Measurements from ENCODE around the gene ZFHX3. TPM values are rescaled to one million over a fixed set of nuclear protein-coding genes. Genes with fewer than 3 reads are reported as not detected.
"Not testable (repeated sequence)": the region's sequence is repeated elsewhere in the genome, so short reads cannot be mapped to it uniquely, and the experiment has no call there.

ZFHX3 gene
- total RNA-seq, 2 donors from 2014 or later = 9.2 to 18.9 TPM

DNA sequence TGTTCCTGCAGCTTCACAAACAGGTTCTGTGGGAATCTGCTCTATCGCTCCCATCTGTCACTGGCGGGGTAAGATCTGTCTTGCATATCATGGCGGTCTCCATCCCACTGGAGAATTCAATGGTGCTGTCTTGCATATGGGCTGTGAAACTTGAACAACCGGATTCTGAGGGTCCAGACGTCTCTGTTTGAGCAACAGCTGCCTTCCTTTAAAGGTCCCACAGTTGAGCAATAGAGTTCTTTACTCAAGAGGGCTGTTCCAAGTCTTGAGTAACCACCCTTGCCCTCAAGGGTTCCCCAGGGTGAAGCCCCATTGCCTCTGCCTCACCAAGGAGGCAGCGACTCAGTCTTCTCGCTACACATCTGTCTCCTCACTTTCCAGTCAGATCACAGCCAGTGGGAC, 50.8 kb downstream of the ZFHX3 start:
- TF ChIP-seq, protein P1, sequence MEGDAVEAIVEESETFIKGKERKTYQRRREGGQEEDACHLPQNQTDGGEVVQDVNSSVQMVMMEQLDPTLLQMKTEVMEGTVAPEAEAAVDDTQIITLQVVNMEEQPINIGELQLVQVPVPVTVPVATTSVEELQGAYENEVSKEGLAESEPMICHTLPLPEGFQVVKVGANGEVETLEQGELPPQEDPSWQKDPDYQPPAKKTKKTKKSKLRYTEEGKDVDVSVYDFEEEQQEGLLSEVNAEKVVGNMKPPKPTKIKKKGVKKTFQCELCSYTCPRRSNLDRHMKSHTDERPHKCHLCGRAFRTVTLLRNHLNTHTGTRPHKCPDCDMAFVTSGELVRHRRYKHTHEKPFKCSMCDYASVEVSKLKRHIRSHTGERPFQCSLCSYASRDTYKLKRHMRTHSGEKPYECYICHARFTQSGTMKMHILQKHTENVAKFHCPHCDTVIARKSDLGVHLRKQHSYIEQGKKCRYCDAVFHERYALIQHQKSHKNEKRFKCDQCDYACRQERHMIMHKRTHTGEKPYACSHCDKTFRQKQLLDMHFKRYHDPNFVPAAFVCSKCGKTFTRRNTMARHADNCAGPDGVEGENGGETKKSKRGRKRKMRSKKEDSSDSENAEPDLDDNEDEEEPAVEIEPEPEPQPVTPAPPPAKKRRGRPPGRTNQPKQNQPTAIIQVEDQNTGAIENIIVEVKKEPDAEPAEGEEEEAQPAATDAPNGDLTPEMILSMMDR (IDR thresholded peaks at IDR 0.05) = no peak
- DNase-seq (ENCODE audit: low spot score) = no peak
- H3K36me3 ChIP-seq = no peaks in the 10 kb centered on the region
- H3K27me3 ChIP-seq = no peaks in the 10 kb centered on the region
- H3K4me3 ChIP-seq = no peak overlapping the region
- peaks cover 0 to 7% of the 10 kb centered on the region in 2 donors for H3K9me3 ChIP-seq
- peaks cover 0 to 26% of the 10 kb centered on the region in 2 donors for H3K4me1 ChIP-seq
- peak overlapping the region in 1 of 2 donors; percentile 40 for H3K27ac ChIP-seq

DNA sequence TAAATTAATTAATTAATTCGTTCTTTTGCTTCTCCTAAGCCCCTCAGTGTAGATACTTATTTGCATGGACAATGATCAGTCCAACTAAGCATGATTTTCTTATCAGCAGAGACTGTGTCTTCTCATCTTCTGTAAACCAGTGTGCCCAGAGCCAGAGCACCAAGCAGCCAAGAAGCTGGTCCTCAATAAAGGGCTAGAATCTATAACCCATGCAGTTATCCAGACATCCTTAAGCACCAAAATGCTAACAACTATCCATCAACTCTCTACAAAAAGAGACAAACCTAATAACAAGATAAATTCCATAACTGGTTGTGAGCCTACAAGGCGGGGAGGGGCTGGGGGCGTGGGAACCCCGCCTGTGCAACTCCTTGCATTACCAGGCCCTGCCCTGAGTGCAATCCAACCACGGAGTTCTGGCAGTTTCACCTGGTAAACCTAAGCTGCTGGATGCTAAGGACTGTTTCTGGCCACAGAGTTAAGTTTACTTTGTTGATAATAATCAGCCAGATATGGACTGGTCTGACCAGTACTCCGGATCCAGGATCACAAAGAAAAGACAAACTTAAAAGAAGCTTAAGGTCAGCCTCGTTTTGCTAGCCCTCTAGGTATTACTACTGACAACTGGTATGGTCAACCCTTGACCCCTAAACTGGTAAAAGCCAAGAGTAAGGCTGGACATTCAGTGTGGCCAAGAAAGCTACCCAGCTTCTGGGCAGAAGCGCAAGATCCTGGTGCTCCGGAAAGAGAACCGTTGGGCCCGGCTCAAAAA, 51.5 kb downstream of the ZFHX3 start:
- TF ChIP-seq, protein P1 (IDR thresholded peaks at IDR 0.05) = no peak
- Histone ChIP-seq H3K36me3 (no peaks in the 10 kb centered on the region), H3K9me3 (peaks cover 0 to 6% of the 10 kb centered on the region in 2 donors), H3K4me3 (no peak overlapping the region), H3K27me3 (no peaks in the 10 kb centered on the region), H3K27ac (peak overlapping the region in 1 of 2 donors; percentile 40), H3K4me1 (peaks cover 0 to 33% of the 10 kb centered on the region in 2 donors)
- DNase-seq (ENCODE audit: low spot score) = no peak

DNA sequence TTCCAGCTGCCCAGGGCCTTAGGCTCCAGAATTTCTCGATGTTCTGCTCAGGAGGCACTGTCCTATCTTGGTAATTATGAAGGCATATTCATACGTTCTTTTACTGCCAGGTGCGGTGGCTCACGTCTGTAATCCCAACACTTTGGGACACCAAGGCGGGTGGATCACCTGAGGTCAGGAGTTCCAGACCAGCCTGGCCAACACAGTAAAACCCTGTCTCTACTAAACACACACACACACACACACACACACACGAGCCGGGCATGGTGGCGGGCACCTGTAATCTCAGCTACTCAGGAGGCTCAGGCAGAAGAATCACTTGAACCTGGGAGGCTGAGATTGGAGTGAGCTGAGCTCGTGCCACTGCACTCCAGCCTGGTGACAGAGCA, 52.1 kb downstream of the ZFHX3 start:
- not testable (repeated sequence) for H3K27ac ChIP-seq; DNase-seq (ENCODE audit: low spot score); H3K36me3 ChIP-seq; H3K4me3 ChIP-seq; H3K9me3 ChIP-seq; H3K27me3 ChIP-seq
- H3K4me1 ChIP-seq = peaks cover 0 to 36% of the 10 kb centered on the region in 2 donors

DNA sequence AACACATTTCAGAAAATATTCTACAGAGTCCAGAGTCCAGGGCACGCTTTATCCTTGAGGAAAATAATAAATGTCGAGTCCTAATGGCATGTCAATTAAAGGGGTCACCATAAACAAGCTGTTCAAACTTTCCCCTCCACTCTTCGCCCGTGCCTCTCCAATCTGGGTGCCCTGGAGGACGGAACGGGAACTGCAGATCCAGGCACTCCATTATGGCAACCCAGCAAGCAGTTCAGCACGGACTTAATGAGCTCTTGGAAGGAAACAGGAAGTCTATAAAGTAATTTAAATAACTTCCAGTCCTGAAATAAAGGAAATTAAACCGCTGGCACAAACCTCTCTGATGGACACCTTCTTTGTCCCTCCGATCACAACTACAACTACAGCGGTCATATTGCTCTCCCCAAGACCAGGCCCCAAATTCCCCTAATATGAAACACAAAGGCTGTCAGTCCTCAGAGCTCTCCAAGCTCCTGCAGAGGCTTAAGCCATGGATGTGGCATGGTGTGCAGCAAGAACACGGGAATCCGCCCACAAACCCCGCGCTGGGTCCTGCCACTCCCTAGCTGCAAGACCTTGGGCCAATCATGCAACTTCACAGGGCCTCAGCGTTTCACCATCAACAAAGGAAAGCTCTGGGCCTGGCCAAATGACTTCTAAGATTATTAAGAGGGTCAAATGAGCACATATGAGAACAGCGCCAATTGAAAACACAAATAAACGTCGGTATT, 52.6 kb downstream of the ZFHX3 start:
- TF ChIP-seq, protein P1 (IDR thresholded peaks at IDR 0.05) = peak in 1 of 2 donors; percentile 37
- Histone ChIP-seq H3K27ac (no peak overlapping the region), H3K36me3 (no peaks in the 10 kb centered on the region), H3K4me3 (no peak overlapping the region), H3K4me1 (peaks cover 0 to 40% of the 10 kb centered on the region in 2 donors), H3K9me3 (no peaks in the 10 kb centered on the region), H3K27me3 (no peaks in the 10 kb centered on the region)
- DNase-seq (ENCODE audit: low spot score) = no peak

DNA sequence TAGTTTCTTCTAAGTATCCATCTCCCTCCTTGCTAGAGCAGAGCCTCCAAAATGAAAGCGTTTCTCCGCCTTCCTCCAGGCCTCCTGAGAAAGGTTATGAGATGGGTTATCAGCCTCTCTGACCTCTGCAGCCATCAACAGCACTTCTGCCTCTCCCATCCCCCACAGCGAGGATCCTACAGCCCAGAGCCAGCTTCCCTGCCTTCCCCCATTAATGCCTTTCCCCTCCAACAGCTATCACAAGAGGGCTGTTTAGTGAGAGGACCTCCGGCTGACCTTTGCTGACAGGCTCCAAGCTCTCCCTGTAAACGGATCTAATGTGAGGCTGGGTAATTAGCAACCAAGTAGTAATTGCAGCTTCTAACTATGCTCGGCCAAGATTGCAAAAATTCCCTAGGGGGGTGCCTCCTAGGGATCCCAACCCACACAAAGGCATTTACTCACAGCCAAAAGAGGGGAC, 55.8 kb downstream of the ZFHX3 start:
- Histone ChIP-seq H3K9me3 (no peaks in the 10 kb centered on the region), H3K4me1 (peaks cover 0 to 54% of the 10 kb centered on the region in 2 donors), H3K4me3 (no peak overlapping the region), H3K27ac (peak overlapping the region; percentile 66 to 83), H3K36me3 (no peaks in the 10 kb centered on the region), H3K27me3 (no peaks in the 10 kb centered on the region)
- DNase-seq (ENCODE audit: low spot score) = no peak
- TF ChIP-seq, protein P1 (IDR thresholded peaks at IDR 0.05) = no peak

DNA sequence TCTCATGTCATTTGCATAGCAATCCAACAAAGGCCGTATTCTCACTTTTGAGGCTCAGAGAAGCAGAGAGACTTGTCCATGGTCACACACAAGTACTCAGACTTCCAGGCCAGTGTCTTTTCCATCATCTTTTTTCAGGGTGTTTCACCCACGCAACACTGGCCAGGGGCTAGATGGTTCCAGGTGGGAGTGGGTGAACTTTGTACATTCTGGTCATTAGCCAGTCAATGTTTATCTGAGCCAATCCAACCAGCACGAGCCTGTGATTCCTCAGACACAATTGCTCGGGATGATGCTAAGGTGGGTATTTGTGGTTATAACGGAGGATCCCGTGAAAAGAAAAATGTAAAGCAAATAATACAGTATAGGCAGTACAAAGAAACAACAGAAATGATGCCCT, 56.3 kb downstream of the ZFHX3 start:
- Histone ChIP-seq H3K27ac (peak overlapping the region; percentile 66 to 83), H3K9me3 (no peaks in the 10 kb centered on the region), H3K27me3 (no peaks in the 10 kb centered on the region), H3K4me1 (peaks cover 0 to 59% of the 10 kb centered on the region in 2 donors), H3K36me3 (no peaks in the 10 kb centered on the region), H3K4me3 (no peak overlapping the region)
- TF ChIP-seq, protein P1 (IDR thresholded peaks at IDR 0.05) = no peak
- DNase-seq (ENCODE audit: low spot score) = no peak

Measured in right atrium auricular region (tissue), 2 donors.